H9 (cell line): ENCODE results near the gene CCDC148. TPM values are rescaled to one million over a fixed set of nuclear protein-coding genes. Genes with fewer than 3 reads are reported as not detected.

Experiments used
- DNase-seq: peaks from one replicate; pipeline ENCODE4 v3.0.0-alpha.2; 2017
- H2AFZ ChIP-seq: one replicate; pipeline ENCODE4 v1.6.1; 2013; ENCODE audit warnings: mild to moderate bottlenecking, low read length, control low read depth, moderate library complexity
- H2AK5ac ChIP-seq: 2 replicates; pipeline ENCODE4 v1.6.1; 2013; ENCODE audit warnings: low read length, control low read depth, mixed read lengths; ENCODE audit not compliant: insufficient read length
- H2BK120ac ChIP-seq: one replicate; pipeline ENCODE4 v1.6.1; 2013; ENCODE audit warnings: low read depth, mild to moderate bottlenecking, low read length, control low read depth, inconsistent platforms; ENCODE audit not compliant: poor library complexity, severe bottlenecking
- H2BK12ac ChIP-seq: 2 replicates; pipeline ENCODE4 v1.6.1; 2013; ENCODE audit warnings: low read length, control low read depth, mixed read lengths, low read depth; ENCODE audit not compliant: insufficient read length
- H2BK15ac ChIP-seq: 2 replicates; pipeline ENCODE4 v1.6.1; 2013; ENCODE audit warnings: low read depth, low read length, control low read depth
- H2BK20ac ChIP-seq: one replicate; pipeline ENCODE4 v1.6.1; 2013; ENCODE audit warnings: low read depth, mild to moderate bottlenecking, low read length, control low read depth, inconsistent platforms; ENCODE audit not compliant: poor library complexity, severe bottlenecking
- H2BK5ac ChIP-seq: 2 replicates; pipeline ENCODE4 v1.6.1; 2013; ENCODE audit warnings: low read length, control low read depth, mixed read lengths; ENCODE audit not compliant: insufficient read length
- H3K14ac ChIP-seq: 2 replicates; pipeline ENCODE4 v1.6.1; 2013; ENCODE audit warnings: low read length, control low read depth; ENCODE audit not compliant: insufficient read depth
- H3K18ac ChIP-seq: 2 replicates; pipeline ENCODE4 v1.6.1; 2013; ENCODE audit warnings: low read depth, mild to moderate bottlenecking, mixed read lengths, low read length, control low read depth; ENCODE audit not compliant: insufficient read length
- H3K23ac ChIP-seq: 2 replicates; pipeline ENCODE4 v1.6.1; 2013; ENCODE audit warnings: low read length, control low read depth, mixed read lengths, low read depth; ENCODE audit not compliant: insufficient read length
- H3K23me2 ChIP-seq: 2 replicates; pipeline ENCODE4 v1.6.1; 2013; ENCODE audit warnings: low read depth, mild to moderate bottlenecking, mixed read lengths, low read length, control low read depth; ENCODE audit not compliant: insufficient read length, poor library complexity, severe bottlenecking
- H3K27ac ChIP-seq: 2 replicates; pipeline ENCODE4 v1.5.1; 2013; ENCODE audit warnings: low read length, control low read depth, mixed read lengths, low read depth; ENCODE audit not compliant: insufficient read length
- H3K27me3 ChIP-seq: 2 replicates; pipeline ENCODE4 v1.6.1; 2013; ENCODE audit warnings: low read length, control low read depth, inconsistent platforms; ENCODE audit not compliant: insufficient read depth
- H3K4ac ChIP-seq: 2 replicates; pipeline ENCODE4 v1.6.1; 2013; ENCODE audit warnings: low read depth, mild to moderate bottlenecking, control low read depth, inconsistent platforms, low read length, moderate library complexity
- H3K4me1 ChIP-seq: 2 replicates; pipeline ENCODE4 v1.6.1; 2013; ENCODE audit warnings: low read length, control low read depth, inconsistent platforms; ENCODE audit not compliant: insufficient read depth
- H3K4me2 ChIP-seq: 2 replicates; pipeline ENCODE4 v1.6.1; 2013; ENCODE audit warnings: low read length, control low read depth, mixed read lengths; ENCODE audit not compliant: insufficient read length, insufficient read depth
- H3K56ac ChIP-seq: 2 replicates; pipeline ENCODE4 v1.6.1; 2013; ENCODE audit warnings: low read depth, mild to moderate bottlenecking, mixed read lengths, low read length, control low read depth; ENCODE audit not compliant: insufficient read length
- H3K79me1 ChIP-seq: 2 replicates; pipeline ENCODE4 v1.6.1; 2013; ENCODE audit warnings: low read depth, mild to moderate bottlenecking, moderate library complexity, low read length, control low read depth, inconsistent platforms; ENCODE audit not compliant: insufficient read depth, poor library complexity, severe bottlenecking
- H3K79me2 ChIP-seq: 2 replicates; pipeline ENCODE4 v1.6.1; 2013; ENCODE audit warnings: low read length, control low read depth, inconsistent platforms; ENCODE audit not compliant: insufficient read depth
- H3K9ac ChIP-seq: 2 replicates; pipeline ENCODE4 v1.6.1; 2013; ENCODE audit warnings: low read length, control low read depth, mixed read lengths; ENCODE audit not compliant: insufficient read length; ENCODE audit errors: extremely low read depth
- H3K9me3 ChIP-seq: one replicate; pipeline ENCODE4 v1.6.1; 2013; ENCODE audit warnings: low read depth, low read length, inconsistent platforms; ENCODE audit not compliant: control insufficient read depth
- H3T11ph ChIP-seq: one replicate; pipeline ENCODE4 v1.6.1; 2013; ENCODE audit warnings: mild to moderate bottlenecking, low read length, control low read depth, inconsistent platforms
- H4K20me1 ChIP-seq: one replicate; pipeline ENCODE4 v1.6.1; 2013; ENCODE audit not compliant: control insufficient read depth, insufficient read length, insufficient read depth
- H4K5ac ChIP-seq: 2 replicates; pipeline ENCODE4 v1.6.1; 2013; ENCODE audit warnings: low read depth, mild to moderate bottlenecking, mixed read lengths, low read length, control low read depth; ENCODE audit not compliant: insufficient read length
- H4K8ac ChIP-seq: replicated peaks from 2 replicates; pipeline ENCODE4 v1.6.1; 2013; ENCODE audit warnings: low read length, control low read depth, mixed read lengths, low read depth; ENCODE audit not compliant: insufficient read length
- H4K91ac ChIP-seq: 2 replicates; pipeline ENCODE4 v1.6.1; 2013; ENCODE audit warnings: low read depth, mild to moderate bottlenecking, moderate library complexity, mixed read lengths, low read length, control low read depth; ENCODE audit not compliant: insufficient read length
- H3K27ac Mint-ChIP-seq, 3 experiments: 2 replicates in 2 of 3; 3 replicates in 1 of 3; pipeline ENCODE4 v1.8.0; 2020 to 2021; ENCODE audit warnings: mixed read lengths in 3 of 3, mild to moderate bottlenecking in 1 of 3, moderate library complexity in 1 of 3
- H3K27me3 Mint-ChIP-seq: 2 replicates; pipeline ENCODE4 v1.8.0; 2021; ENCODE audit warnings: low read depth, mild to moderate bottlenecking, moderate library complexity, mixed read lengths
- H3K36me3 Mint-ChIP-seq, 3 experiments: 2 replicates in 2 of 3; 3 replicates in 1 of 3; pipeline ENCODE4 v1.8.0; 2020 to 2021; ENCODE audit warnings: low read depth in 3 of 3, mixed read lengths in 3 of 3; ENCODE audit not compliant: insufficient read depth in 1 of 3
- H3K4me1 Mint-ChIP-seq, 2 experiments: 2 replicates each; pipeline ENCODE4 v1.8.0; 2020; ENCODE audit warnings: mixed read lengths in 2 of 2
- H3K4me3 Mint-ChIP-seq, 2 experiments: 2 replicates in 1 of 2; 3 replicates in 1 of 2; pipeline ENCODE4 v1.8.0; 2020 to 2021; ENCODE audit warnings: mild to moderate bottlenecking in 2 of 2, mixed read lengths in 2 of 2, moderate library complexity in 1 of 2
- H3K9me3 Mint-ChIP-seq, 2 experiments: 2 replicates in 1 of 2; 3 replicates in 1 of 2; pipeline ENCODE4 v1.8.0; 2020; ENCODE audit warnings: mild to moderate bottlenecking in 2 of 2, mixed read lengths in 2 of 2, moderate library complexity in 1 of 2
- WGBS: extraction: QIAGEN DNeasy Blood & Tissue Kit; methylation state at CpG from one replicate; pipeline ENCODE4 v1.1.7; 2013; ENCODE audit warnings: missing lambda C conversion rate, low lambda C conversion rate, mixed read lengths; ENCODE audit not compliant: insufficient read length; ENCODE audit errors: extremely low coverage; 5-methylcytosine and 5-hydroxymethylcytosine counted together
- total RNA-seq: library from RNA; stranded (reverse); gene quantifications from 2 replicates; pipeline ENCODE4 v1.2.1, GENCODE V29; 2021
- TF ChIP-seq, protein P1 (sequence below): fragments of 200-600 bp; sonication (generic); conservative IDR thresholded peaks from 3 replicates; pipeline ENCODE4 v1.8.0; 2021; ENCODE audit warnings: antibody characterized with exemption, mild to moderate bottlenecking

CCDC148 gene
- total RNA-seq, 1 experiment from 2014 or later, result 1.5 TPM

DNA sequence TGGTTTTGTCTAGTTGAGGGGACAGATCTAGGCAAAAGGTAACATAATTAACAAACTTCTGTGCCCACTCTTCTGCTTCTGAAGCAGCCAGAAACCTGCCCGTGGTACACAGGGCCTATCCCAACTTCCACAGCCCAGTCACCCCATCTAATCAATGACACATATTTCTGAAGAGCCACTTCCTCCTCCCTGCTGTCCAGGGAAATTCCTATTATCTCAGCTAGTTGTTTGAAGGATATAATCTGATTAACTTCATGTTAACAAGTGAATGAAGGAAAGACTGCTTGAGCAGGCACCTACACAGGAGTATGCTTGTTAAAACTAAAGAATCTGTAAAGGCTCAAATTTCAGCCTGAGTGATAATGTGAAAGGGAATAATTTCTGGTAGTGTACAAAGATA lies 61.4 kb downstream of the CCDC148 start:
- H3K27ac Mint-ChIP-seq, result no peak overlapping the region; a peak in 1 of 7 replicates

More for the DNA sequence above, 61.4 kb downstream of the CCDC148 start:
- Histone ChIP-seq H4K91ac (no peak overlapping the region), H3K4ac (no peak overlapping the region), H3K56ac (no peak overlapping the region), H4K8ac (no peak overlapping the region), H3T11ph (no peak overlapping the region), H2AFZ (no peak overlapping the region), H3K23ac (no peak overlapping the region), H3K27me3 (no peaks in the 10 kb centered on the region), H3K79me2 (0 out of 2 replicates have a peak, but pooled peaks cover 1% of the 10 kb centered on the region), H4K20me1 (no peaks in the 10 kb centered on the region), H4K5ac (no peak overlapping the region), H2BK15ac (no peak overlapping the region), H2BK20ac (no peak overlapping the region), H3K23me2 (no peaks in the 10 kb centered on the region), H3K18ac (no peak overlapping the region), H3K27ac (no peak overlapping the region), H3K79me1 (no peaks in the 10 kb centered on the region), H2BK120ac (no peak overlapping the region), H2AK5ac (no peak overlapping the region), H2BK5ac (no peak overlapping the region), H3K9me3 (no peaks in the 10 kb centered on the region), H3K9ac (no peak overlapping the region), H3K4me2 (no peak overlapping the region), H3K4me1 (no peaks in the 10 kb centered on the region), H3K14ac (no peak overlapping the region), H2BK12ac (no peak overlapping the region)
- Mint-ChIP-seq H3K4me3 (no peak overlapping the region), H3K9me3 (peaks cover 5% of the 10 kb centered on the region in 2 experiments; a peak in 4 of 5 replicates), H3K27me3 (no peaks in the 10 kb centered on the region), H3K4me1 (peaks cover 11 to 12% of the 10 kb centered on the region in 2 experiments), H3K36me3 (peaks cover 0 to 6% (median 0%) of the 10 kb centered on the region in 3 experiments; a peak in 1 of 7 replicates)
- DNase-seq, result no peak
- WGBS, result no CpG with 5 or more reads among the region's 1 CpG
- TF ChIP-seq, protein P1, sequence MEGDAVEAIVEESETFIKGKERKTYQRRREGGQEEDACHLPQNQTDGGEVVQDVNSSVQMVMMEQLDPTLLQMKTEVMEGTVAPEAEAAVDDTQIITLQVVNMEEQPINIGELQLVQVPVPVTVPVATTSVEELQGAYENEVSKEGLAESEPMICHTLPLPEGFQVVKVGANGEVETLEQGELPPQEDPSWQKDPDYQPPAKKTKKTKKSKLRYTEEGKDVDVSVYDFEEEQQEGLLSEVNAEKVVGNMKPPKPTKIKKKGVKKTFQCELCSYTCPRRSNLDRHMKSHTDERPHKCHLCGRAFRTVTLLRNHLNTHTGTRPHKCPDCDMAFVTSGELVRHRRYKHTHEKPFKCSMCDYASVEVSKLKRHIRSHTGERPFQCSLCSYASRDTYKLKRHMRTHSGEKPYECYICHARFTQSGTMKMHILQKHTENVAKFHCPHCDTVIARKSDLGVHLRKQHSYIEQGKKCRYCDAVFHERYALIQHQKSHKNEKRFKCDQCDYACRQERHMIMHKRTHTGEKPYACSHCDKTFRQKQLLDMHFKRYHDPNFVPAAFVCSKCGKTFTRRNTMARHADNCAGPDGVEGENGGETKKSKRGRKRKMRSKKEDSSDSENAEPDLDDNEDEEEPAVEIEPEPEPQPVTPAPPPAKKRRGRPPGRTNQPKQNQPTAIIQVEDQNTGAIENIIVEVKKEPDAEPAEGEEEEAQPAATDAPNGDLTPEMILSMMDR, result no peak
